HuH-7.5 (cell line): ENCODE measurements around the gene EIF2D.
A peak's percentile ranks its signal among the peaks of the same experiment; 100 is the strongest.
"Not testable (repeated sequence)": the region's sequence is repeated elsewhere in the genome, so short reads cannot be mapped to it uniquely, and the experiment has no call there.

Experiments used
- DNase-seq: peaks from one replicate; pipeline ENCODE4 v3.0.0; 2011; ENCODE audit warnings: low spot score

Gene EIF2D

DNA sequence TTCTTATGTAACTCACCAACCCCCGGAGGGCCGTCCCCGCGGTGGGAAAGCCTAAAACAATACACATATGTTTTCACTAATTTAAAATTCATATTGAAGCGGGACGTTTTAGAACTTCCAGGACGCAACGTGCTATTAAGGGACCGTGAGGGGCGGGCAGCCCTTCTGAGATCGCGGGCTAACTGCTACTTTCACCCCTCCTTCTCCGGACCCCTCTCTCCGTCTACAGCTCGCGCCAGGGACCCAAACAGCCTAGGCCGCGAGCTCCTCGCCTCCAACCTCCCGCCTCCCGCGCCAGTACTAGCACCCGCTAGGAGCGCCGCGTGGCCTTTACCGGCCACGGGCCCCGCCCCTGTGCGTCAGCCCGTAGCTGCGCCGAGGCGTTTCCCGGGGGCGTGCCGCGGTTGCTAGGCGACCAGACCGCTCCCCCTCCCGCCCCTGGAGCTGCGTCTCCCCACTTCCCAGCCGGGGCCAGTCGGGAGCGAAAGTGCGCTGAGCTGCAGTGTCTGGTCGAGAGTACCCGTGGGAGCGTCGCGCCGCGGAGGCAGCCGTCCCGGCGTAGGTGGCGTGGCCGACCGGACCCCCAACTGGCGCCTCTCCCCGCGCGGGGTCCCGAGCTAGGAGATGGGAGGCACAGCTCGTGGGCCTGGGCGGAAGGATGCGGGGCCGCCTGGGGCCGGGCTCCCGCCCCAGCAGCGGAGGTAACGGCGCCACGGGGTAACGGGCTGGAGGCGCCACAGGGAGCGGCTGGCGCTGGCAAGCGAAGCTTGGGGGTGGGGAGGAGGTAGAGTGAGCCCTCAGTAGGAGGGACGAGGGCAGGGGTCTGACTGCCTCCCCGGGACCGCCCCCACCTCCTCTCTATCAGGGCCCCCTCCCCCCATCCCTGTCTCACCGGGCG lies 23.1 kb upstream of the EIF2D start, which contains the start of gene DYRK3:
DYRK3 (plus strand) TSS at position 457 of the 898 bp plus-strand sequence; CDS start at position 625, 168 bp downstream.
- peak; percentile 63 for DNase-seq

DNA sequence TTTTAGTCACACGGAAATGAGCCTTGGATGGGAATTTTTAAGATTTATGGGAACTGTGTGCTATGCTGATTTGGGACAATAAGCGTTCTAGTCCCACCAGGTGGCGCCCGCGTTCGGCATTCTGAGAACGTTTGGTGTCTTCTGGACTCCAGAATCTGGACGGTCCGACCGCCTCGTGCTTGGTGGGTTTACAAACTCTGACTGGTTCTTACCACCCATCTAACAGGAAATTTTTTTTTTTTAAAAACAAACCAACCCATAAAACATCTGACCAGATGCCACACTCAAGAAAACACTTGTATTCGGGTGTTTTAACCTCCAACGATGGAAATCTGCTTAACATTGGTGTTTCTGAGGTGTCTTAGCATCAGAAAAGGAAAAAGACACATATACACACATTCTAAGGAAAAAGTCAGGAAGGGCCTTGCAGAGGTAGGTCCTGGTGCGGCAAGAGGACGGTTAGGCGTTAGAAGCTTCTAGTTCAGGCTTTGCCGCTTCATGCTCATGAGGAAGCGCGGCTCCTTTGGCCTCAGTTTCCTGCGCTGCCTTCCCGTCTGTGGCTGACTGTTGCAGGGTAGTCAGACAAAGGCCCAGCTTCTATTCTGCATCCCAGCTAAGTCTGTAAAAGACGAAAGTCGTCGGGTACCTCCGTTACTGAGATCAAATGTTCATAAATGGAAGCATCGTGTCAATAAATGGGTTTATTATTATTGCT lies 22.3 kb upstream of the EIF2D start:
- DNase-seq = peak; percentile 28

DNA sequence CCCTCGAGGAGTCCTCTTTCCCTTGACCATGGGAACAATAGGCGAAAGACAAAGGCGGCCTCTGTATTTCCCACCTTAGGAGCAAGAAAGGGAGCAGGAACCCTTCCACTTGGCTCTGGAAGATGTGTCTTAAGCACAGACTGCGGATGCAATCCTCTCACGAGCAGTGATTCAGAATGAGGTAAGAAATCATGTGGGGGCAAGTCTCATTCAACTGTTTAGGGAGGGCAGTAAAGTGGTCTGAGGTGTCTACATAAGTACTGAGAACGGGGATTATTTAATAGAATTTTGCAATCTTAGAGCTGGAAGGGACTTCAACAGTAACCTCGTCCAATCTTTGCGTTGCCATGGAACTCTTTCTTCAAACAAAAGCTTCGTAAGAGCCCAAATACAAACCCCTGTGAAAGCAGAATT lies 21.4 kb upstream of the EIF2D start:
- no peak for DNase-seq

GRCh38 chr1:206631085-206631509 lies 18.8 kb upstream of the EIF2D start:
- peak; percentile 33 for DNase-seq

DNA sequence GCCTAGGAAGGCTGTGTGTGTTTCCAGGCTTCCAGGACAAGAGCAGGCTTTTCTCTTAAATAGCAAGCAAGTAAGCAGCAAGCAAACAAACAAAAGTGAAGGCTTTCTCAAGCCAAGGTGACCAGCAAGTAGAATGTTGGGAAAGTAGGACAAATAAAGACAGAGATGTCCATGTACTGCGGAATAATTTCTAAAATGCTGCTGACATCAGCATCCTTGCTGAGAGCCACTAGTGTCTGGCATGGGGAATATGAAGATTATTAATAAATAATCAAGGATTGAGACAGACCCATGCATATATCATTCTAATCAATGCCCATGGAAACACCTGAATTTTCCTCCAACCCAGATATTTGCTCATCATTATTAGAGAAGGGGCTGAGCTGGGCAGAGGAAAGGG lies 16.7 kb upstream of the EIF2D start:
- DNase-seq = no peak

DNA sequence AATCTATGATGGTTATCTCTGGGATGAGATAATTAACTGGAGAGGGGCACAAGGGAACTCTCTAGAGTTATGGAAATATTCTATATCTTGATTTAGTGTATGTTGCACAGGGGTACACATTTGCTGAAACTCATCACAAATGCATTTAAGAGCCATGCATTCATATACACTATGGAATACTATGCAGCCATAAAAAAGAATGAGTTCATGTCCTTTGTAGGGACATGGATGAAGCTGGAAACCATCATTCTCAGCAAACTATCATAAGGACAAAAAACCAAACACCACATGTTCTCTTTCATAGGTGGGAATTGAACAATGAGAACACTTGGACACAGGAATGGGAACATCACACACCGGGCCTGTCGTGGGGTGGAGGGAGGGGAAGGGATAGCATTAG lies 14.1 kb upstream of the EIF2D start:
- DNase-seq = not testable (repeated sequence)

GRCh38 chr1:206609229-206609991 lies 2.9 kb downstream of the EIF2D start:
- DNase-seq = no peak

DNA sequence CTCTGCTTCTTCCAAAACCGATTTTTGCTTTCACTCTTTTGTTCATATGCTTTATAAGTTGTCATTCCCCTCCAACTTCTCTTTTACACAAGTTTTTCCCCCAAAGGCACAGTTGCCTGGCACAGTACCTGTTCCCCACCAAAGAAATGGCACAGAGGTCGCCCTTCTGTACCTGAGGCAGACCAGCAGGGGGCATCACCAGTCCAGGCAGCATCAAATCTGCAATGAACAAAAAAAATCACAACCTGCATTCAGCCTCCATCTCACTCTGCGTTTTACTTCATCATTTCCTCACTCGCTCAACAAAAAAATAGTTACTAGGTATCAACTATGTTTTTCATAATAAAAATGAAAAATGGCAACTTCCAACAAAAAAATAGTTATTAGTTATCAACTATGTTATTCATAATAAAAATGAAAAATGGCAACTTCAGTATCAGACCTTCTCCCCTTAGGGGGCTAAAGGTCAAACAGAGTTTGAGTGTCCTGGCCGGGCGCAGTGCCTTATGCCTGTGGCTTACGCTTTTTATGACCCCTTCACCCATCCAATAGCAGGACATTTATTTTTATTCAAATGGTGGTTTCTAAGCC lies 4.1 kb downstream of the EIF2D start:
- no peak for DNase-seq

- DNase-seq = peak; percentile 44
Measured at GRCh38 chr1:206606867-206607266, 5.4 kb downstream of the EIF2D start.

DNA sequence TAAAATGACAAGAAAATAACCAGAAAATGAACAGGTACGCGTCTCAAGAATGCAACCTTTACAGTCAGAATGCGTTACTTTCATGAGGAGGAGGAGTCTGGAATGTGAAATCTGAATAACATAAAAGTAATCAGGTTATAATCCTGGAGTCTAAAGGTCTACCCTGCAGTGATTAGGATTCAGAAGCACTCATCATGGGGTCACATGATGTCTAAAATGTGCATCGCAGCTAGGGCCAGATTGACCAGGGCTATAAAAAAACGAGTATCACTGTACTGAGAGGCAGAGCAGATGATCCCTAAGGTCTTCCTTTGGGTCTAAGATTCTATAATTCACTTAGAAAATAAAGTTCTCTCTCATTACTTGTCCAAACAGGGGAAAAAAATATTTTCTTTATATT lies 7.4 kb downstream of the EIF2D start:
- no peak for DNase-seq

GRCh38 chr1:206600527-206600926 lies 11.7 kb downstream of the EIF2D start:
- no peak for DNase-seq

DNA sequence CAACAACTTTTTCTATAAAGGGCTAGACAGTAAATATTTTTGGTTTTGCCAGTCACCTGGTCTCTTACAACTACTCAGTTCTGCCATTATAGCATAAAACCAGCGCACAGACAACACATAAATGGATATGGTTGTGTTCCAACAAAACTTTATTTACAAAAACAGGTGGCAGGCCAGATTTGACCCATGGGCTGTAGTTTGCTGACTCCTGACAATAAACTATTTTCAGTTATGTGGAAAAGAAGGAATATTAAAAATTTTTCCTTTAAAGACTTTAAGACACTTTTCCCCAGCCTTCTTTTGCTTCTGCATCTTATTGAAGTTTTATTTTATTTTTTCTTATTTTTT lies 16.0 kb downstream of the EIF2D start:
- no peak for DNase-seq

DNA sequence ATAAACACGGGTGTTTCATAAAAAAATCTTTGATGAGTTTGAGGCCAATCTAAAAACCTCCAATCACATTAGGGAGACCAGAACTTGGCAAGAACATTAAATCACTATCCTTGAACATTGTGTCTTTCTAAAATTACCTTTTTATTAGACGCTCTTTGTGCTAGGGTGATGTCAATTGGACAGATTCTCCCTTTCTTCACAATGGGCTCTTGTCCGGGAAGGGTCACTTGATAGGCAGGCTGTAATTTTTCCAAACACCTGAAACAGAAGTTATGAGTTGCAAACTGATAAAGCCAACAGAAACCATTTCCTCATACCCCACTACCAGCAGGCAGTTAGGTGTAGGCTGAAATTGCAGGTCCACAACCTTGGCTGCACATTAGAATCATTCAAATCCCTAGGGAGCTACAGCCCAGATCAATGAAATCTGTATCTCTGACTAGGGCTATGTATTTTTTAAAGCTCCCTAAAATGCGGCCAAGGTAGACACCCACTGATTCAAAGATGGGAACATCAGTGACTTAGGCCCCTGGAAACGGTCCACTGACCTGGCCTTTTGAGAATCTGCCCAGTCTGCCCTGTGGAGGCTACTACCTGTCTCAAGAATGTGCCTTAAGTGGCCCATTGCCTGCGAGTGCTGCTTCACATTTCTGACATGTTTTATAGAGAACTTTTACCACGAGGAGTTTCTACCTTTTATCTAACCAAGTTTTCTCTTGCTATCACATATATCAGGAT lies 16.5 kb downstream of the EIF2D start:
- DNase-seq = no peak

GRCh38 chr1:206593351-206593925 lies 18.8 kb downstream of the EIF2D start:
- no peak for DNase-seq

- no peak for DNase-seq
Measured at GRCh38 chr1:206591696-206592095, 20.6 kb downstream of the EIF2D start.

DNA sequence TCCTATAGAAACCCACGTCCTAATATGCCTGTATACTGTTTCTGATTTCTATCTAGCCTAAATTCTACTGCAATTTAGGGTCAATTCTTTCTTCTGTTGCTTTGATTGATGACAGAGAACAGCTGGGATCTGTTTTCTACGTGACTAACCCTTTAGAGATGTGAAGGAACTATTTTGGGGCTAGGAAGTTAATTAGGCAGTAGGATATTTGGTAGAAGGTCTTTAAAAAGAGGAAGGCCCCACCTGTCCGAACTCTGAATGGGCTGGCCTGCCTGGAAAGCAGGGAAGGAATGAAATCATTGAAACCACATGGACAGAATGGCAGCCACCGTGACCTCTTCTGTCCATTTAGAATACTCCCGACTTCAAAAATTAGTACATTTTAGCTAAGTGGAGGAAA lies 21.0 kb downstream of the EIF2D start:
- DNase-seq = no peak

DNA sequence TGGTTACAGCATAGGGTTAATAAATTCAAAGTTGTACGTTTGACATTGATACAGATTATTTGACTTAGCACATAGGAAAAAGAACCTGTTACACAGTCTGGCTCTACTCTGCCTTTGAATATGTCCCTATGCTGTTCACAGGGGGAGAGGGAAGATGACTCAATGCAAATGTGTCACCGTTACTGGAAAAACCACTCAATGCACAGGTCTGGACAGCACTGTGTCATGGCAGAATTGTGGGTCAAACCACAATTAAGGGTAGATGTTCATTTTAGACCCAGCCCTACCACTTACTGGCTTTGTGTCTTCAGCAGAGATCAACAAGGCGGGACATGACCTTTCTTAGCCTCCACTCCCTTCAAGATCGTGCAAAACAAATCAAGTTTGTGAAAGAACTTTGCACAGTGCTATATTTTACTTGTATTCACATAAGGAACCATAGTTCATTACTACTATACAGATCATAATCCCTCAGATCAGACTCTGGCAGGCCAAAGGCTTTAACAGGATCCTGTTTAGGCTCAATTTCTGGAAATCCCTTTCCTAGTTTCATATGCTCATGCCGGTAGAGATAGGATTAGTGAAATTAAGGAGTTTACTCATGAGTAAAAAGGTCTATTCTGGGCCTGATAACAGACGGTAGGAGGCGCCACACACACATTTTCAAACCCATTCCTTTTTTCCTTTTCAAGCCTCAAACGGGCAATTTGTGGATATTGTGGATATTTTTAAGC lies 22.1 kb downstream of the EIF2D start:
- no peak for DNase-seq

DNA sequence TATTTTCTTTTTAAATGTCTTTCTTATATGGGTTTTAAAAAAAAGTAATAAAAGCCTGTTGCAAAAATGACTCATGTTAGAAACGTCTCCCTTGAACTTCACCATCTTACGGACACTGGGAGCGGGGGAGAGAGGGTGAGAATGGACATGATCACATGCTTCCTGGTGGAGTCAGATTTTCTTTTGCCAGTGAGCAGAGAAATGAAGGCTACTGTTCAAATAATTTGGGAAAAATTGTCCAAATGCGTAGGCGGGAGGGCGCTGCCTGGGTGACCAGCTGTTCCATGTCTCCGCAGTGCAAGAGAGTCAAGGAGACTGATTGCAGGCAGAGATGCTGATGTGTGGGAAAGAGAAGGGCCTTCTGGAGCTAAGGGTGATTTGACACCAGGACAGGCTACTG lies 23.1 kb downstream of the EIF2D start:
- DNase-seq = no peak

GRCh38 chr1:206588492-206588891 lies 23.8 kb downstream of the EIF2D start:
- DNase-seq = no peak

GRCh38 chr1:206587904-206588303 lies 24.4 kb downstream of the EIF2D start:
- DNase-seq = no peak
